Activated T-cell treated with anti-CD3 and anti-CD28 coated beads, Interleukin-2, amount 50 U/mL, for 72 hours (primary cell): ENCODE data around the gene LTBP1. TPM values are rescaled to one million over a fixed set of nuclear protein-coding genes. Genes with fewer than 3 reads are reported as not detected.
A peak's percentile ranks its signal among the peaks of the same experiment; 100 is the strongest.

ENCODE experiments used
- ATAC-seq, 2 donors: fragments of 150-1000 bp; cut with Tn5 transposase; replicated peaks in 1 of 2; 2 replicates each; pipeline ENCODE4 v1.10.0; 2021; ENCODE audit warnings: moderate library complexity in 2 of 2, mild to moderate bottlenecking in 1 of 2
- DNase-seq, 2 donors: peaks; one replicate each; pipeline ENCODE4 v3.0.0; 2021 to 2022; ENCODE audit warnings: mixed read lengths in 1 of 2
- H3K27ac Mint-ChIP-seq: one replicate; pipeline ENCODE4 v1.8.0; 2022; ENCODE audit warnings: mild to moderate bottlenecking, moderate library complexity, mixed read lengths
- H3K27me3 Mint-ChIP-seq: one replicate; pipeline ENCODE4 v1.8.0; 2022; ENCODE audit warnings: low read depth, mixed read lengths
- H3K36me3 Mint-ChIP-seq, 2 donors: one replicate each; pipeline ENCODE4 v1.8.0; 2022; ENCODE audit warnings: mixed read lengths in 2 of 2, mild to moderate bottlenecking in 1 of 2; ENCODE audit not compliant: insufficient read depth in 2 of 2
- H3K4me1 Mint-ChIP-seq: one replicate; pipeline ENCODE4 v1.8.0; 2022; ENCODE audit warnings: low read depth, mixed read lengths
- H3K4me3 Mint-ChIP-seq, 2 donors: one replicate each; pipeline ENCODE4 v1.8.0; 2022; ENCODE audit warnings: mild to moderate bottlenecking in 2 of 2, mixed read lengths in 2 of 2, moderate library complexity in 2 of 2
- H3K9me3 Mint-ChIP-seq, 2 donors: one replicate each; pipeline ENCODE4 v1.8.0; 2022; ENCODE audit warnings: mixed read lengths in 2 of 2
- total RNA-seq, 2 donors: library from RNA; stranded (reverse); gene quantifications; one replicate each; pipeline ENCODE4 v1.2.3, GENCODE V29; 2022

LTBP1 gene
- total RNA-seq, 2 donors from 2014 or later = 0.50 to 0.67 TPM

DNA sequence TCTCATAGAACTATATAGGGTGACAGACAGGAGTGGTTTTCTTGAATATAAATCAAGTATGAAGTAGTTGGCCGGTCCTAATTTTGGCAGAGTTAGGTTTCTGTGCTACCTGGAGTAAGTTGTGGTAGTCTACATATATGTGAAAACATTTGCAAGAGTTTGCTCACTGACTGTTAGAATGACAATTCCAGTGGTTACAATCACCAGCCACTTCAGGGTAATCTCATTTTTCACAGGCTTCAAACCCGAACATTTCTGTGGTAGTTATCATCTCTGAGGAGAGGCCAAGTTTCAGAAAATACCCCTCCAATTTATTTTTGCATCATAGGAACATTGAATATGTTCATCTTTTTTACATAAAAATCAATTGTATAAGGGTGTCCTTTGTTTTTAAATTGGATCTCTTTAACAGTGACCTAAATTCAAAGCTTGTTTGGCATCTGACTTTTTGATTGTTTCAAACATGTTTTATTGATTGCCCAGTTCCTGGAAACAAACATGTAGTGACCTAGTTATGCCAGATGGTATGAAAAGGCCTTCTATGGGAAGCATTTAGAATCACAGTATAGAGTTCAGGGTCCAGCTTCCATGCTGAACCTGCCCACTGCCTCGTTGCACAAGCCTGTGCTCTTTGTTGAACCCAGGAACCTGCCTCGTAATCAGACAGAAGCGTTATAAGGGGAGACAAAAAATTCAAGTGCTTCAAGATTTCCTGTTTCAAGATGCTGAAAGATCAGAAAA is 250.6 kb downstream of the LTBP1 start:
- Mint-ChIP-seq H3K4me1 (no peaks in the 10 kb centered on the region), H3K27ac (no peak overlapping the region), H3K27me3 (peaks cover 12% of the 10 kb centered on the region), H3K36me3 (no peaks in the 10 kb centered on the region), H3K4me3 (no peak overlapping the region), H3K9me3 (peaks cover 0 to 3% of the 10 kb centered on the region in 2 donors)
- DNase-seq (no peak), ATAC-seq (no peak)

DNA sequence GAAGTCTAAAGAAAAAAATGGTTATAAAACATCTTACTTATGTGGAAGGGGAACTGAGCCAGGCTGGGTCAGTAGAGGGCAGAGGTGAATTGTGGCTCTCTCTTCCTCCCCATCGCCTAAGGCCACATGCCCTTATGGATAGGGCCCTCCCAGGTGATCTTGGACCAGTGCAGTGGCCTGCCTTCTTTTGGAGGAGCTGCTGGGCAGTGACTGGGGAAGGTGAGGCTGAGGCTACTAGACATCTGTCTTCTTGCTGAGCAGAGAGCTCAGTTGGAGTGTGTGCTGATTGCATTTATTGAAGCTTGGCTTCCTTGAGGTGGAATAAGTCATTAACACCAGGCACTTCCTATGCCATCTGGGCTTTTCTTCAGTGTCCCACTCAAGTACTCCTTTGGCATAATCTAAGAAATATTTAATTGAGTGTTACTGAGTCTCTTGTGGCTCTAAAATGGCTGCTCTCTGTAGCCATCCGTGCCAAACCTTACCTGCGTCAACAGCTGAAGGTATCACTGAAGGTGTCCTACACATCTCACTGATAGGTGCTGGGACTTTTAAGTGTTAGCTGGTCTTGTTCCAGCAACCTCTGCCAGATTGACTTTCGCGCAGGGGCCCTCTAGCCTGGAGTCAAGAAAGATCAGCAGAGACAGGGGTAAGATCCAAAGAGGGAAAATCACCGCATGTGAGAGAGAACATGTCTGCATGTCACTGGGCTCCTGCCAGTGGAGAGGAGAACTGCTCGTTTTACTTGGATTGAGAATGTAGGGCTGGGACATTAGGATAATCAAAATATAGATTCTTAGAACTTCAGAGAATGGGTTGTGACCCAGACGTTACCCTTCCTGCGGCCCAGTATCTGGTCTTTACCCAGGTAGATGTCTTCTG is 256.1 kb downstream of the LTBP1 start:
- no peak overlapping the region for H3K27ac Mint-ChIP-seq
- DNase-seq (no peak), ATAC-seq (no peak)
- H3K4me3 Mint-ChIP-seq = no peak overlapping the region
- no peaks in the 10 kb centered on the region for H3K36me3 Mint-ChIP-seq
- H3K27me3 Mint-ChIP-seq = peaks cover 18% of the 10 kb centered on the region
- no peaks in the 10 kb centered on the region for H3K4me1 Mint-ChIP-seq
- H3K9me3 Mint-ChIP-seq = peaks cover 0 to 3% of the 10 kb centered on the region in 2 donors

DNA sequence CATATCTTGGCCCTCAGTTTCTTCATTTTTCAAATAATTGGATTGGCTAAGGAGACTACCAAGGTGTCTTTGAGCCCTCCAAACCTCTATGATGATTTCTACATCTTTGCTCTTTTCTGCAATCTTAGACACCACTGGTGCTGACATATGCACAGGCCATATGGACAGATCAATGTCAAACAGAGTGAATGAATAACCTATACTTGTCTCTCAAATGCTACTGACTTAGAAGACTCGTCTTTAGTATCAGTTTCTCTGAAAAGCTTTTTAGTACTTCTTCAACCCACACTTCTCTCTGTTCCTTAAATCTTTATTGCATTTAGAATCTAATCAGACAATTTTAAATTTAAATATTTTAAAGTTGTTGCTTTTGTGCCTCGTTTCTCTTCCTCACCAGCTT is 258.2 kb downstream of the LTBP1 start:
- H3K36me3 Mint-ChIP-seq = no peaks in the 10 kb centered on the region
- H3K27ac Mint-ChIP-seq = no peak overlapping the region
- H3K4me1 Mint-ChIP-seq = no peaks in the 10 kb centered on the region
- DNase-seq (no peak), ATAC-seq (no peak)
- H3K4me3 Mint-ChIP-seq = no peak overlapping the region
- peaks cover 30% of the 10 kb centered on the region for H3K27me3 Mint-ChIP-seq
- no peaks in the 10 kb centered on the region for H3K9me3 Mint-ChIP-seq

DNA sequence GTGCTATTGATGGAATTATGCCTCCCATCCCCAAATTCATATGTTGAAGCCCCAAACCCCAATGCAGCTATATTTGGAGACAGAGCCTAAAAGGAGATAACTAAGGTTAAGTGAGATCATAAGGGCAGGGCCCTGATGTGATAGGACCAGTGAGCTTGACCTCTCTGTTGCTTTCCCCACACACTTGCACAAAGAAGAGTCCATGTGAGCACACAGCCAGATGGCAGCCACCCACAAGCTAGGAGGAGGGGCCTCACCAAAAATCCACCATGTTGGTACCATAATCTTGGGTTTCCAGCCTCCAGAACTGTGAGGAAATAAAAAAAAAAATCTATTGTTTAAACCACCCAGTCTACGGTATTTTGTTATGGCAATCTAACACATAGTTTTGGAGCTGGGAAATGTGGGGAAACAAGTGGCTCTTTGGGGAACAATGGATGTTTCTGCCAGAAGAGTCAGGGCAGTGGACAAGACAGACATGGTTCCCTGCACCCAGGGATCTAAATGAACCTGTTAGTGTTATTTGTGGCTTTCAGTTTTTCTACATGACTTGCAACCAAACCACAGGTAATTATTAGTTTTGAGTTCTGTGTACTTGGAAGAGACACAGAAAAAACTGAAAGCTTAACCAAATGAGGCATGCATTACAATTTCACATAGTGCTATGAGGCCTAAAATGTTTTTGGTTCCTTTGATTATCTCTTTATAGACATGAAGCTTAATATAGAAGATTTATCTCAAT is 259.1 kb downstream of the LTBP1 start:
- peaks cover 39% of the 10 kb centered on the region for H3K27me3 Mint-ChIP-seq
- H3K4me1 Mint-ChIP-seq = peaks cover 6% of the 10 kb centered on the region

DNA sequence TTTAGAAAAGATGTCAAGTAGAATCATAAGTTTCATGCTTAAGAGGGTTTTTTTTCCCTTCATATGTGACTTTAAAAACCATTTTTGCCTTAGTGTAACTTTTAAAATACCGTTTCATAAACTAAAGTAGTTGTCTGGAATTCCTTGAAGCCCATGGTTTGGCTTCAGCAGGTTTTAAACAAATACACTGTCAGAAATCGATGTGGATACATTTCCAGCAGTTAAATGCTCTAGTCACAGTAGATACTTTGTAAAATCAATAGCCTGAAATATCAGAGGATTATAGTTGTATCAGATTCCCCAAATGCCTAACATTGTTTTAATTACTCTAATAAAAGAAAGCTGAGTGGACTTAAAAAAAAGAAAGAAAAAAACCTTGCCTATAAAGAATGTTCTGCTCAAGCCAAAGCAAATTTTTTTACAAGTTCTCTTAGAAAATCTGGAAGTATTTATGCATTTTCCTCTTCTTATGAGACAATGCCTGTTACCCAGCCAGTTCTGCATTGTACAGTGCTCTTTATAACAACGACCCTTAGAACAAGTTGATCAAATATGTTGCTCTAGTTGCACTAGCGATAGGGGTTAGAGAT is 260.5 kb downstream of the LTBP1 start:
- Mint-ChIP-seq H3K9me3 (no peaks in the 10 kb centered on the region), H3K27me3 (peaks cover 40% of the 10 kb centered on the region), H3K27ac (no peak overlapping the region), H3K4me3 (no peak overlapping the region), H3K4me1 (peaks cover 6% of the 10 kb centered on the region), H3K36me3 (no peaks in the 10 kb centered on the region)
- ATAC-seq = no peak
- DNase-seq = no peak

More for the DNA sequence above, 259.1 kb downstream of the LTBP1 start:
- no peaks in the 10 kb centered on the region for H3K36me3 Mint-ChIP-seq
- no peak overlapping the region for H3K4me3 Mint-ChIP-seq
- no peaks in the 10 kb centered on the region for H3K9me3 Mint-ChIP-seq
- no peak for ATAC-seq
- no peak for DNase-seq
- no peak overlapping the region for H3K27ac Mint-ChIP-seq

DNA sequence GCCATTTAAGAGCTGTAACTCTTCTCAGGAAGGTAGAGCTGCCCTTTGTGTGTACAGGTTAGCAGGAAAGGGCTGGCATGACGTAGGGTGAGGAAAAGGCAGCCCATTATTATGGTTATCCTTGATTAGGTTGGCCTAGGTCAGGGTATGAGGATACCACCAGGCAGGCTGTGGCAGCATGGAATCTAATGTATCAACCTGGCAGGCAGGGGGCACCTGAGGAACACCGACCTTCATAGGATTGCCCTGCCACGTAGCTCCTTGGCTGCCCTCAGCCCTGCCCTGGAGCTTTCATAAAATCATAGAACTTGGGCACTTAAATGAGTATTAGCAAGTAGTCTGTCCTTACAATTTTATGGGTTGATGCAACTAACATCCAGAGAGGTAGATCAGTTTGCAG is 261.6 kb downstream of the LTBP1 start:
- Mint-ChIP-seq H3K9me3 (no peaks in the 10 kb centered on the region), H3K27me3 (peaks cover 46% of the 10 kb centered on the region), H3K36me3 (no peaks in the 10 kb centered on the region), H3K4me3 (no peak overlapping the region), H3K27ac (no peak overlapping the region), H3K4me1 (peaks cover 6% of the 10 kb centered on the region)
- DNase-seq (peak in 1 of 2 donors; percentile 12), ATAC-seq (peak; percentile 38 to 41)

DNA sequence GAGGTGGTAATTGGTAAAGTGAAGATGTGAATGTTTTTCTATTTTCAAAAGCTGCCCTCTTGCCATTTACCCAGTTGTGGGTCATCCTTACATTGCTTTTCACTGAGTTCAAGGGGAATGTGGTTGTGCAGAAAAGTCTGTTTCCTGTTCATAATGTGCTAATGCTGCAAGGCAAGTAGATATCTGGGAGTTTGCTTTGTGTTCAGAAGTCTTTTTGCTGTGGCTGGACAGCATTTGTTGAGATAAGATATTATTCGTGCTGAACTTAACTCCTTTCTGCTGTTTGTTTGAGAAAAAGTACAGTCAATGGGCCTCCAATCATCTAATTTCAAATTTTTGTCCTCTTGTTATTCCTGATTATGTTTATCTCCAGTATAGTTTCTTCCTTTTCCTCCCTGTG is 263.2 kb downstream of the LTBP1 start:
- Mint-ChIP-seq H3K4me3 (no peak overlapping the region), H3K27me3 (peaks cover 54% of the 10 kb centered on the region), H3K36me3 (no peaks in the 10 kb centered on the region), H3K9me3 (no peaks in the 10 kb centered on the region), H3K27ac (no peak overlapping the region), H3K4me1 (peaks cover 14% of the 10 kb centered on the region)
- no peak for ATAC-seq
- DNase-seq = no peak

DNA sequence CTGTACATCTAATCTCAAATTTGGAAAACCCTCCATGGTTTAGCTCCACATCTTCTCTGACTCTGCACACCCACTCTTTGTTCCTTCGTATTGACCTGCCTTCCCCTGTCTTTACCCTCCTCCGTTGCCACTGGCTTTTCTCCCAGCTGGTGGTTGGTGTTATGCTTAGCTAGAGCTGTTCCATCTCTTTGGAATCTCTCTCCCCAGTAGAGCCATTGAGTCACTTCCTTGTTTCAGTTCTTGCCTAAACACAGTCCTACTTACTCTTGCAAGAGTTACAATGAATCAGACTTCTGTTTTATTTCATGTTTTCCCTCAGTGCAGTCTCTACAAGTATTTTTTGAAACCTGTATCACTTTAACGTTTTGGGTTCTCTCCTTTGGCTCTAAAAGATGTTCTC is 263.9 kb downstream of the LTBP1 start:
- Mint-ChIP-seq H3K9me3 (no peaks in the 10 kb centered on the region), H3K36me3 (no peaks in the 10 kb centered on the region), H3K27ac (no peak overlapping the region), H3K27me3 (peaks cover 54% of the 10 kb centered on the region), H3K4me3 (no peak overlapping the region), H3K4me1 (peaks cover 14% of the 10 kb centered on the region)
- ATAC-seq (peak in 1 of 2 donors; percentile 33), DNase-seq (no peak)

DNA sequence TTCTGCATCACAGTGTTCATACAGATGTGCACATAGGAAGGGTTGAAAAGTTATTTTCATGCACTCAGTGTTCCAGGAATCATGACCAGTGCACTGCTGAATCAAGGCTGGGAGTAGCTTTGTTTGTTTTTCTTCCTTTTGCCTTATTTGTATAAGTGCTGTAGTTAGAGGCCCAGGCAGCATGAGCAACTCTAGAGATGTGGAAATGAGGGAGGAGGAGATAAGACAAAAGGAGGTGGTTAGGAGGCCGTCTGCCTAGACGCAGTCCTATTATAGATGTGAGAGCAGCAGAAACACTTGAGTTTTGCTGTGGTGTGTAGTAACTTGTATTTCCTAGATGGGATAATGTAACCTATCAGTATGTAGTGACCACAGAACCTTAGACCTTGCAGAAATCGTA is 265.4 kb downstream of the LTBP1 start:
- peaks cover 44% of the 10 kb centered on the region for H3K27me3 Mint-ChIP-seq
- H3K36me3 Mint-ChIP-seq = no peaks in the 10 kb centered on the region
- H3K4me3 Mint-ChIP-seq = no peak overlapping the region
- no peak overlapping the region for H3K27ac Mint-ChIP-seq
- no peaks in the 10 kb centered on the region for H3K9me3 Mint-ChIP-seq
- DNase-seq = no peak
- ATAC-seq = no peak
- peaks cover 14% of the 10 kb centered on the region for H3K4me1 Mint-ChIP-seq

DNA sequence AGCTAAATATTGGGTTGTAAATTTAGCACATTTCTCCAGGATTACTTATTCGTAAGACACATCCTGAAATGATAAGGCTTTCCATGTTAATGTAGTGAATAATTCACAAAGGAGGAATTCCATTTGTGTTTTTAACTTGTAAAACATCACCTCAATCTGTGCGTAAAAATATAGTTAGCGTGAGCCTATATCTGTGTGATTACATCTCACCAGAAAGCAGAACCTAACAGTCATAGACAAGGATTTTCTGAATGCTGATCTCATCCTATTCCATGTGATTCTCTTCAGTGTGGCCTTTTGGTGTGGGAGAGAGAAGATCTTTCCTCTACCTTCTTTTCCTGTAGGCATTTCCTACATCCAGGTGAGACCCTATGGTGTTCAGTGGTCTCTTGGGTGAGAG is 266.5 kb downstream of the LTBP1 start:
- no peak for DNase-seq
- H3K27ac Mint-ChIP-seq = no peak overlapping the region
- no peak for ATAC-seq
- peaks cover 40% of the 10 kb centered on the region for H3K27me3 Mint-ChIP-seq
- no peaks in the 10 kb centered on the region for H3K36me3 Mint-ChIP-seq
- H3K4me3 Mint-ChIP-seq = no peak overlapping the region
- peaks cover 14% of the 10 kb centered on the region for H3K4me1 Mint-ChIP-seq
- H3K9me3 Mint-ChIP-seq = no peaks in the 10 kb centered on the region

DNA sequence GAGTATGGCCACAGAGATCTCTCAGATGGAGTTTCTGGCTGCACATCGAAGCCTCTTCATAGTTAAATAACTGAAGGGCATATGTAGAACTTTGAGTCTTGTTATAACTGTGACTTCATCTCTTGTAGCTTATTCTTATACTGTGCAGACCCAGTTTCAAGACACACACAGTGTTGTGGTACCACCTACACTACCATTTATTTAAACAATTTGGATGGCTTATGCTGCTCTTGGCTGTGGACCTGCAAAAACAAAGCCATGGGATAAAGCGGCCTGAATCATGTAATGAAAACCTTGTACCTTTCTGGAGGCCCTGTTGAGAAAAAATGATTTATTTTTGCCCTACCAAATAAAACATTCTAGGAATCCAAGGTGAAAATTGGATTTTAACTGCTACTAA is 266.9 kb downstream of the LTBP1 start:
- Mint-ChIP-seq H3K27me3 (peaks cover 40% of the 10 kb centered on the region), H3K27ac (no peak overlapping the region), H3K9me3 (no peaks in the 10 kb centered on the region), H3K4me1 (peaks cover 14% of the 10 kb centered on the region), H3K36me3 (no peaks in the 10 kb centered on the region), H3K4me3 (no peak overlapping the region)
- no peak for ATAC-seq
- no peak for DNase-seq

DNA sequence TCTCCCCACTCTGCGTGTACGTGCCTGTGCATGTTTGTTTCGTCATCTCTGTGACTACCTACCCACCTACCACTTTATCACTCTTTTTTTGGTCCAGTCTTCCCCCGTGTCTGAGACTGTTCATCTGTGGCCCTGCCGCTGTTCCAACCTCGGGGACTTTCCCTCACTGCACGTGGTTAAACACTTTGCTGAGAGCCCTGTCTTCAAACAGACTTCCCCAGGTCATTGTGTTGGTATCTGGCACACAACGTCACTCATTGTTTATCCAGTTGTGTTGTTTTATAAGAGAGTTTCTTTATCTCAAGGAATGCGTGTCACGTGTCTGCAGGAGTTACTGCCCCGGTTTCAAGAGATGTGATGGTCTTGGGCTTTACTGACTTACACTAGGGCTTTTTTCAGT is 267.7 kb downstream of the LTBP1 start:
- H3K4me1 Mint-ChIP-seq = peaks cover 15% of the 10 kb centered on the region
- no peaks in the 10 kb centered on the region for H3K9me3 Mint-ChIP-seq
- no peak overlapping the region for H3K27ac Mint-ChIP-seq
- DNase-seq (peak; percentile 3 to 6), ATAC-seq (peak in 1 of 2 donors; percentile 47)
- no peaks in the 10 kb centered on the region for H3K36me3 Mint-ChIP-seq
- H3K4me3 Mint-ChIP-seq = no peak overlapping the region
- peaks cover 42% of the 10 kb centered on the region for H3K27me3 Mint-ChIP-seq

DNA sequence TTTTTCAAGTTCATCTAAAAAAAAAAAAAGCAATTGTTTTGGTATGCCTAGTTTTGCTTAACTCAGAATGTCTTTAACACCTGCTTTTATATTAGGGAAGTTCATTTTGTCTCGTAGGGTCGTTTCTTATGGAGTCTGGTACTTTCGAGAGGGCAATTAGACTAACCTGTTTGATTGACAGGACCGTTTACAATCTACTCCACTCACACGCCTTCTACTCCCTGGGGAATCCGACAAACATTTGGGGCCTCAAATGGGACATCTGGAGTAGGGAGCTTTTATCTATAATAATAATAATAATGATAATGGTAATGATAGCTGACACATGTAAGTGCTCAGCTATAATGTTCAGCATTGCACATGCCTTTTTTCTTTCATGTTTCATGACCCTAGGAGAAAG is 268.1 kb downstream of the LTBP1 start:
- no peaks in the 10 kb centered on the region for H3K36me3 Mint-ChIP-seq
- DNase-seq = no peak
- peaks cover 19% of the 10 kb centered on the region for H3K4me1 Mint-ChIP-seq
- H3K9me3 Mint-ChIP-seq = no peaks in the 10 kb centered on the region
- no peak overlapping the region for H3K4me3 Mint-ChIP-seq
- H3K27ac Mint-ChIP-seq = no peak overlapping the region
- peaks cover 44% of the 10 kb centered on the region for H3K27me3 Mint-ChIP-seq
- ATAC-seq = no peak
